ENCODE data around the gene MAP2K5.

Gene MAP2K5

DNA sequence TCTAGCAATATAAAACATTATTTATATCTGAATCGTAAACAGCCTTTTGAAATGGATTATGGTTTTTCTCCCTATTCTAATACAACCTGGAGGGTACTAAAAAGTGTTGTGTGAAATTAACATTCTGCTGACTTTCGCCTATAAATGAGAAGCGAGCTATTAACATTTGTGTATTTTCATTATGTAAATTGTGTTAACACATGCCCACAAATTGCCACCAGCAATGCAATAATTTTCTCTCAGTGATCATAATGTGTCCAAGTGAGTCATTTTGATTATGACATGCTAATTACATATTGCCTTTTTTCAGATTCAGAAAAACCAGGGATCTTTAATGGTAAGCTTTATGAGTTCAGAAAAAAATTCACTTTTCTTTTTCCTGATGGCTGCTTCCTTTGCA is 205.4 kb downstream of the MAP2K5 start:
- TF ChIP-seq, protein P1, sequence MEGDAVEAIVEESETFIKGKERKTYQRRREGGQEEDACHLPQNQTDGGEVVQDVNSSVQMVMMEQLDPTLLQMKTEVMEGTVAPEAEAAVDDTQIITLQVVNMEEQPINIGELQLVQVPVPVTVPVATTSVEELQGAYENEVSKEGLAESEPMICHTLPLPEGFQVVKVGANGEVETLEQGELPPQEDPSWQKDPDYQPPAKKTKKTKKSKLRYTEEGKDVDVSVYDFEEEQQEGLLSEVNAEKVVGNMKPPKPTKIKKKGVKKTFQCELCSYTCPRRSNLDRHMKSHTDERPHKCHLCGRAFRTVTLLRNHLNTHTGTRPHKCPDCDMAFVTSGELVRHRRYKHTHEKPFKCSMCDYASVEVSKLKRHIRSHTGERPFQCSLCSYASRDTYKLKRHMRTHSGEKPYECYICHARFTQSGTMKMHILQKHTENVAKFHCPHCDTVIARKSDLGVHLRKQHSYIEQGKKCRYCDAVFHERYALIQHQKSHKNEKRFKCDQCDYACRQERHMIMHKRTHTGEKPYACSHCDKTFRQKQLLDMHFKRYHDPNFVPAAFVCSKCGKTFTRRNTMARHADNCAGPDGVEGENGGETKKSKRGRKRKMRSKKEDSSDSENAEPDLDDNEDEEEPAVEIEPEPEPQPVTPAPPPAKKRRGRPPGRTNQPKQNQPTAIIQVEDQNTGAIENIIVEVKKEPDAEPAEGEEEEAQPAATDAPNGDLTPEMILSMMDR (conservative IDR thresholded peaks at IDR 0.05; ENCODE audit: low read length), result no peak
- H3K4me3 ChIP-seq (ENCODE audit: low read length), result no peak overlapping the region
- DNase-seq (ENCODE audit: low read depth), result no peak

DNA sequence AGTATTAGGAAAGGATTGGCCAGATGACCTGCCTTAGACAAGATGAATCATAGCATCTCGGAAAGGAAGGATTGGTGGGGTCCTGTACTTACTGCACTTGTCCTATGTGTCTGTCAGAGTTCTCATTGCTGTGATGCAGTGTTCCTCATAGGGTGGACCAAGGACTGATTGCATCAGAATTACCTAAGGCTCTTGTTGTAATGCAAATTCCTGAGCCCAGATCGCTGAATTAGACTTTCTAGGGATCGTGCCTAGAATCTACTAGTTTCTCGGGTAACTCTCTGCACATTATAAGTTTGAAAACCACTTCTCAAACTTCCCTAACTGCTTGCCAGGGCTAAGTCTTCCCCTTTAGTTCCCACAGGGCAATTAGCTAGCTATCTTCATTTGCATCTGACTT is 207.9 kb downstream of the MAP2K5 start:
- TF ChIP-seq, protein P1 (conservative IDR thresholded peaks at IDR 0.05; ENCODE audit: low read length), result no peak
- no peak overlapping the region for H3K4me3 ChIP-seq (ENCODE audit: low read length)
- DNase-seq (ENCODE audit: low read depth), result no peak

DNA sequence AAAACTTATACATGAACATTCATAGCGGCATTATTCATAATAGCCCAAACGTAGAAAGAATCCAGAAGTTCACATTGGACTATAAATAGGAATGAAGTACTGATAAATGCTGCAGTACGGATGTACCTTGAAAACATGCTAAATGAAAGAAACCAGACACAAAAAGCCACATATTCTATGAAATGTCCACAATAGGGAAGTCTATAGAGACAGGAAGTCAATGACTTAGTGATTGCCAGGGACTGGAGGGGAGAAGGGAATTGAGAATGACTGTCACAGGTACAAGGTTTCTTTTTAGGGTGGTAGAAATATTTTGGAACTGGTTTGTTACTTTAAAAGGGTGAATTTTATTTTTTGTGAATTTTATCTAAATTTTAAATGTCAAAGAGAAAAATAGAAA is 211.4 kb downstream of the MAP2K5 start:
- TF ChIP-seq, protein P1 (conservative IDR thresholded peaks at IDR 0.05; ENCODE audit: low read length), result no peak
- DNase-seq (ENCODE audit: low read depth), result no peak
- no peak overlapping the region for H3K4me3 ChIP-seq (ENCODE audit: low read length)

DNA sequence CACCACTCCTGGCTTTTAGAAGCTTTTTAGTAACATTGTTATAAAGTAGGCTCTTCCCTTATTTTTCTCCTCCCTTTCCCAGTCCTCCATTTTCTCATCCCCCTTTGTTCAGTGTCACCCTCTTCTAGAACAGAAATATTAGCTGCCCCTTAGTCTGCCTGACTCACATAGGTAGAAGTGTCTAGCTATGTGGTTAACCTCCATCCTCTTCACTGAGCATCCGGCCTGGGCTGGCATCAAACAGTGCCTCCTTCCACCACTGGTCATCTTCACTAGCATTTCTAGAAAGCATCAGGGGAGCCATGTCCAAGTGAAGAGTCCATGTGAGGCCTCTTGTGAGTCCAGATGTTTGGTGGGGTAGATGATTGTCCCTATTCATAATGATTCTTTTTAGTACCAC is 212.8 kb downstream of the MAP2K5 start:
- TF ChIP-seq, protein P1 (conservative IDR thresholded peaks at IDR 0.05; ENCODE audit: low read length), result no peak
- DNase-seq (ENCODE audit: low read depth), result no peak
- H3K4me3 ChIP-seq (ENCODE audit: low read length), result no peak overlapping the region

DNA sequence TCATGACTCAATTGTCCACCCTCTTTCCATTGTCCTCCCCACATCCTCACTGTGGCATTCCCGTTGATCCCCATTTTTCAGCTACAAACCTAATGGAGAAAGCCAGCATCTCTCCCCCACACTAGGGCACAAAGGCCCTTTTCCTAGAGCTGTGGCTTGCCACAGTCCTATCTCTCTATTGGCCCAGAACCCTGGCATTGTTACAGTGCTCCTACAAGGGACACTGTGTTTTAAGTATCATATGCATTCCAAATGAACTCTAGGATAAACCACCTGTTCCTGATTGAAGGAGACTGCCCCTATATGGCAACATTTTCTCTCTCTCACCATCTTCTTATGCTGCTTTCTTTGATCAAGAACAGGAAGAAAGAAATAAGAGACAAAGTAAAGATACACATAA is 213.4 kb downstream of the MAP2K5 start:
- TF ChIP-seq, protein P1 (conservative IDR thresholded peaks at IDR 0.05; ENCODE audit: low read length), result no peak
- no peak overlapping the region for H3K4me3 ChIP-seq (ENCODE audit: low read length)
- no peak for DNase-seq (ENCODE audit: low read depth)

DNA sequence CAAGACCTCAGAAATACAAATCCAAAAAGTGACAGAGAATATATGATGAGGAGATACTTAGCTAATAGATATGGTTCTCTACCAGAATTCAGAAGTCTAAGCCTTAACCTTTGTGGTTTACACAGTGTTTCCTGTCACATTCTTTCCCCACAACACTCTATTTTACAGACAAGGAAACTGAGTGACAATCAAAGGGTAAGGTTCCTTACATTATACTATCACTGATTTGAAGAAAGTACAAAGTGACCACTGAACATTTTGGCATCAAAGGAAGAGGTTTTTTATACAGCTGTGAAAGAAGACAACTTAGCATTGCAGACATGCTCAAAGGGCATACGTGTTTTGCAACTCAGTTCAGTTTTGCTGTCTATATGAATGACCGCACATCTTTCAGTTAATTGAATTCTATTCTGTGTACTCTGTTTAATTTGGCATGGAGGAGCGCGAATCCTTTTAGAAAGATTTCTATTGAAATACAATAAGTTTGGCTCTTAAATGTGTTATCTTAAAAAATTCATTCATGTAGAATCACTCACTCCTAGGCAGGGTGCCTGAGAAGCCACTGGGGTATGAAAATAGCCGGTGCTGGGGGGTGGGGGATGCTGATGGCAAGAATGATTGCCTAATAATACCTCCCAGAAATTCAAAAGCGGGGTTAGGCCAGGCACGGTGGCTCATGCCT is 216.3 kb downstream of the MAP2K5 start:
- no peak for DNase-seq (ENCODE audit: low read depth)
- TF ChIP-seq, protein P1 (conservative IDR thresholded peaks at IDR 0.05; ENCODE audit: low read length), result no peak
- no peak overlapping the region for H3K4me3 ChIP-seq (ENCODE audit: low read length)

DNA sequence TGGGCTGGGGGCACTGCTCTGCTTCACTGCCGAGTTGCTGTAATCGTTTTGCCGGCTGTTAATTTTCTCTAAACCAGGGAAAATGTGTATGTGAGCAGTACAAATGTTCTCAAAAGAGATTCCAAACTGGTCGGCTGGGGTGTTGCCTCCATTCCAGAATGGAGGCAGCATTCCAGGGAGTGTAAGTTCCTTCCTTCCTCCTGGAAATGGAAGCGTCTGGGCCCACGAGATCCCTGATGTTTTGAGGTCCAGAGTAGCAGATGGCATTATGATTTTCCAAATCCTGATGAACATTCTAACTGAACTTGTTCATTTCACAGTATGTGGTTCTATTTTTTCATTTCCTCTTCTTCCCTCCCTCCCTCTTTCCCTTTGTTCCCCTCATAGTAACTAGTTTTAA is 218.4 kb downstream of the MAP2K5 start:
- DNase-seq (ENCODE audit: low read depth), result no peak
- H3K4me3 ChIP-seq (ENCODE audit: low read length), result no peak overlapping the region
- TF ChIP-seq, protein P1 (conservative IDR thresholded peaks at IDR 0.05; ENCODE audit: low read length), result no peak

All from AG10803 (cell line).